Measurements from ENCODE around the gene GPD2.

Gene GPD2

DNA sequence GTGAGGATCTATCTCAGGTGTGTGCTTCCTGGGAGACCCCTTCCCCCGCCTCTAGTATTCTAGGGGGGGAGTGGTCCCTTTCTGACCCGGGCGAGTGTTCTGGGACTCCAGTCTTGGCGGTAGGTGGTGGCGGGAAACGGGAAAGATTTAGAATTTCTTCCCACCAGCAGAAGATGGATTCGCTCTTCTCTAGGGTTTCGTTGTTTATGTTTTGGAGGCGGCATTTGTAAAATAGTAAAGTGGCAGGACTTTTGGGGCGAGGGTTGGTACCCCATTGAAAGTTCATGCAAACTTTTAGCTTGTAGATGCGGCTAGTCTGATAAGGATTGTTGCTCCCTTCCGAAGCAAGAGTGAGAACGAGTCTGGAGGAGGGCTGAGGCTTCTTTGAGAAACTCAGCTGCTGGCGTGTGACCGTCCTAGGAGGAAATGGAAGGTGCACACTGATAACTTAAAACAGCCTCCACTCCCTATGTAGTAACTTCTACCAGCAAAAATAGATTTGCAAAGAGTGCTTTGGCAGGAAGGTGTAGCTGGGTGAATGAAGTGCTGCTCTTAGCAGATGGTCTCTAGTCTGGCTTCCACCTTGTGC lies 412 bp downstream of the GPD2 start:
- peak overlapping the region; percentile 76 for H2AFZ ChIP-seq (ENCODE audit: low read length, unreplicated experiment)
- H3K36me3 ChIP-seq (ENCODE audit: insufficient read depth, low read length), result 0 out of 2 replicates have a peak, but pooled peaks cover 4% of the 10 kb centered on the region
- peaks cover 24% of the 10 kb centered on the region for H3K4me1 ChIP-seq (ENCODE audit: control insufficient read depth, insufficient read depth, low read length, unreplicated experiment)
- H3K27me3 ChIP-seq (ENCODE audit: insufficient read depth, low read length), result no peaks in the 10 kb centered on the region
- peak overlapping the region; percentile 85 for H3K4me3 ChIP-seq (ENCODE audit: low read depth, low read length)
- H3K27ac ChIP-seq (ENCODE audit: low read depth, low read length), result peak overlapping the region; percentile 67
- peaks cover 46% of the 10 kb centered on the region for H3K79me2 ChIP-seq (ENCODE audit: control insufficient read depth, insufficient read depth, low read length, unreplicated experiment)

DNA sequence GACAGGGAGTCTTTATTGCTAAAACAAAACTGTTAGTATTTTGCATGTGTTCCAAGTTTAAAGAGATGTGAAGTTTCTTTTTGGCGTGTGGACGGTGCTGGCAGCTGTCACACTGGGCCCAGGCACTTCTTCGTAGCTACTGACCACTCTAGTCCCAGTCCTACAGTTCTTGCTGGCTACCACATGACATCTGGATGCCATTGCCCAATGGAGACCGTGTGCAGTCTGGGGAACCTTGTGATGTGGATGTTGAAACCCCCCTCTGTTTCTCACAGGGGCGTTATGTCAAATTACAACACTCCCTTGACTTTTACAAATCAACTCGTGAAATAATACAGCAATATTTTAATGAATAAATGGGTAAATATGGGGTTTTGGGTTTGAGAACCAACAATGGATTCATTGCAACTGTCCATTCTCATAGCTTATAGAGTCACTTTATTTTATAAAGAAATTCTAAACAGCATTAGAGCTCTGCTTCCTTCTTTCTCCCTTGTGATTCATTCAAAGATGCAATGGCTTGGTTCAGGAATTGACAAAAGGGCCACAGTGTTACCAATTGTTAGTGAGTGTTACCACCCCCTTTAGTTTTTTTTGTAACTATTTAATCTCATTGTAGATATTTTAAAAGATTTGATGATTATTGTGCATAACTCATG lies 1.2 kb downstream of the GPD2 start:
- Histone ChIP-seq H3K36me3 (ENCODE audit: insufficient read depth, low read length) (0 out of 2 replicates have a peak, but pooled peaks cover 4% of the 10 kb centered on the region), H3K4me1 (ENCODE audit: control insufficient read depth, insufficient read depth, low read length, unreplicated experiment) (peaks cover 24% of the 10 kb centered on the region), H3K4me3 (ENCODE audit: low read depth, low read length) (peak overlapping the region; percentile 85), H2AFZ (ENCODE audit: low read length, unreplicated experiment) (no peak overlapping the region), H3K27ac (ENCODE audit: low read depth, low read length) (peak overlapping the region; percentile 67), H3K79me2 (ENCODE audit: control insufficient read depth, insufficient read depth, low read length, unreplicated experiment) (peaks cover 54% of the 10 kb centered on the region), H3K27me3 (ENCODE audit: insufficient read depth, low read length) (no peaks in the 10 kb centered on the region)

GRCh38 chr2:156437931-156438410 lies 1.8 kb downstream of the GPD2 start:
- Histone ChIP-seq H3K27me3 (ENCODE audit: insufficient read depth, low read length) (no peaks in the 10 kb centered on the region), H3K4me1 (ENCODE audit: control insufficient read depth, insufficient read depth, low read length, unreplicated experiment) (peaks cover 24% of the 10 kb centered on the region), H3K79me2 (ENCODE audit: control insufficient read depth, insufficient read depth, low read length, unreplicated experiment) (peaks cover 58% of the 10 kb centered on the region), H3K36me3 (ENCODE audit: insufficient read depth, low read length) (0 out of 2 replicates have a peak, but pooled peaks cover 4% of the 10 kb centered on the region), H3K27ac (ENCODE audit: low read depth, low read length) (peak overlapping the region; percentile 67; the same call in 1 of the 2 replicates), H3K4me3 (ENCODE audit: low read depth, low read length) (peak overlapping the region; percentile 85), H2AFZ (ENCODE audit: low read length, unreplicated experiment) (no peak overlapping the region)

DNA sequence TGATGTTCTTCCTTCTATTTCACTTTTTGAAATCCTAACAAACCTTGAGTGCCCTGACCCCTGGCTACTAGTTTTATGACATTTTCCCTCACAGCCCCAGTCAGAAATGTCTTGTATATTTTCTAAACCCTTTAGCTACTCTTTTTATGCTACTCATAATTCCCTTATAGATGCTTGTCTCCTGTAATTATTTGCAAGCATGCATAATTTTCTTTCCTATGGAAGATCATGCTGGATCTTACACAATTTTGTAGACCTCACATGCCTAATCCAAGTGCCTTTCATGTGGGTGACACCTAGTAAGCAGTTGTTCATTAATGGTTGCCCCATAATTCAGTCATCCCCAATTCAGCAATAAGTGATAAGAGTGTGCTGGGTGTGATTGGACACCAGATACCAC lies 6.9 kb downstream of the GPD2 start:
- H3K4me3 ChIP-seq (ENCODE audit: low read depth, low read length), result no peak overlapping the region
- H3K79me2 ChIP-seq (ENCODE audit: control insufficient read depth, insufficient read depth, low read length, unreplicated experiment), result peaks cover 82% of the 10 kb centered on the region
- peaks cover 31% of the 10 kb centered on the region for H3K4me1 ChIP-seq (ENCODE audit: control insufficient read depth, insufficient read depth, low read length, unreplicated experiment)
- H3K36me3 ChIP-seq (ENCODE audit: insufficient read depth, low read length), result 0 out of 2 replicates have a peak, but pooled peaks cover 4% of the 10 kb centered on the region
- no peaks in the 10 kb centered on the region for H3K27me3 ChIP-seq (ENCODE audit: insufficient read depth, low read length)
- H3K27ac ChIP-seq (ENCODE audit: low read depth, low read length), result no peak overlapping the region
- no peak overlapping the region for H2AFZ ChIP-seq (ENCODE audit: low read length, unreplicated experiment)

GRCh38 chr2:156445296-156446220 lies 9.4 kb downstream of the GPD2 start:
- Histone ChIP-seq H2AFZ (ENCODE audit: low read length, unreplicated experiment) (peak overlapping the region; percentile 83), H3K79me2 (ENCODE audit: control insufficient read depth, insufficient read depth, low read length, unreplicated experiment) (peaks cover 75% of the 10 kb centered on the region), H3K27me3 (ENCODE audit: insufficient read depth, low read length) (no peaks in the 10 kb centered on the region), H3K4me1 (ENCODE audit: control insufficient read depth, insufficient read depth, low read length, unreplicated experiment) (peaks cover 21% of the 10 kb centered on the region), H3K27ac (ENCODE audit: low read depth, low read length) (peak overlapping the region; percentile 98), H3K4me3 (ENCODE audit: low read depth, low read length) (peak overlapping the region; percentile 57), H3K36me3 (ENCODE audit: insufficient read depth, low read length) (peaks cover 10% of the 10 kb centered on the region; the same call in 1 of the 2 replicates)

DNA sequence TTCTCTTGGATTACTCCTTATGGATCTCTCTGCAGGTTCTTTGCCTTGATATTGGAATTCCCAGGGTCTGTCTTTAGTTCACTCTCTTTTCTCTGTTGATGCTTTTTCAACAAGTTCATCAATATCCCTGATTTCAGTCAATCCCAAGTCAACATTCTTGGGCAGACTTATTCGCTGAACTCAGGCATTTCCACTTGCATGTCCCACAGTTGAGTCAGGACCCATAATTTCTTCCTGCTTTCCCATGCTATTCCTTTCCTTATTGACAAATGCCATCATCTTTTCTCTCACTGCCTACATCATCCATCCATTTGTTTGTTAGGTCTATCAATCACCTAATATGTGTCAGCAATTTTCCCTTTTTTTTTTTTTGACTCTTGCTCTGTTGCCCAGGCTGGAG lies 11.6 kb downstream of the GPD2 start:
- Histone ChIP-seq H3K27ac (ENCODE audit: low read depth, low read length) (no peak overlapping the region), H3K36me3 (ENCODE audit: insufficient read depth, low read length) (peaks cover 6% of the 10 kb centered on the region; the same call in 1 of the 2 replicates), H2AFZ (ENCODE audit: low read length, unreplicated experiment) (no peak overlapping the region), H3K4me1 (ENCODE audit: control insufficient read depth, insufficient read depth, low read length, unreplicated experiment) (peaks cover 21% of the 10 kb centered on the region), H3K79me2 (ENCODE audit: control insufficient read depth, insufficient read depth, low read length, unreplicated experiment) (peaks cover 58% of the 10 kb centered on the region), H3K4me3 (ENCODE audit: low read depth, low read length) (no peak overlapping the region), H3K27me3 (ENCODE audit: insufficient read depth, low read length) (no peaks in the 10 kb centered on the region)

DNA sequence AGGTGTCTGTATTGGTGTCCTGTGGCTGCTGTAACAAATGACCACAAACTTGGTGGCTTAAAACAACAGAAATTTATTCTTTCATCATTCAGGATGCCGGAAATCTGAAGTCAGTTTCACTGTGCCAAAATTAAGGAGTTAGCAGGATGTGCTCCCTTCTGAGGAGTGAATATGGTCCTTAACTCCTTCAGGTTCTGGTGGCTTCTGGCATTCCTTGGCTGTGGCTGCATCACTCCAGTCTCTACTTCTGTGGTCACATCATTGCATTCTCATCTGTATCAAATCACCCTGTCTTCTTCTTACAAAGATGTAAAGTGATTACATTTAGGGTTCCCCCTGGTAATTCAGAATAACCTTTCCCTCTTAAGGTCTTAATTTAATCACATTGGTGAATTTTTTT lies 12.6 kb downstream of the GPD2 start:
- H3K27ac ChIP-seq (ENCODE audit: low read depth, low read length), result 0 out of 2 replicates have a peak overlapping the region, but pooled peaks have one; percentile 12
- peaks cover 6% of the 10 kb centered on the region; the same call in 1 of the 2 replicates for H3K36me3 ChIP-seq (ENCODE audit: insufficient read depth, low read length)
- peaks cover 21% of the 10 kb centered on the region for H3K4me1 ChIP-seq (ENCODE audit: control insufficient read depth, insufficient read depth, low read length, unreplicated experiment)
- H3K79me2 ChIP-seq (ENCODE audit: control insufficient read depth, insufficient read depth, low read length, unreplicated experiment), result peaks cover 55% of the 10 kb centered on the region
- no peaks in the 10 kb centered on the region for H3K27me3 ChIP-seq (ENCODE audit: insufficient read depth, low read length)
- H2AFZ ChIP-seq (ENCODE audit: low read length, unreplicated experiment), result no peak overlapping the region
- no peak overlapping the region for H3K4me3 ChIP-seq (ENCODE audit: low read depth, low read length)

GRCh38 chr2:156452971-156453370 lies 16.8 kb downstream of the GPD2 start:
- H3K27me3 ChIP-seq (ENCODE audit: insufficient read depth, low read length), result no peaks in the 10 kb centered on the region
- peaks cover 61% of the 10 kb centered on the region for H3K79me2 ChIP-seq (ENCODE audit: control insufficient read depth, insufficient read depth, low read length, unreplicated experiment)
- H3K4me1 ChIP-seq (ENCODE audit: control insufficient read depth, insufficient read depth, low read length, unreplicated experiment), result peaks cover 35% of the 10 kb centered on the region
- no peak overlapping the region for H3K27ac ChIP-seq (ENCODE audit: low read depth, low read length)
- no peak overlapping the region for H2AFZ ChIP-seq (ENCODE audit: low read length, unreplicated experiment)
- H3K36me3 ChIP-seq (ENCODE audit: insufficient read depth, low read length), result peaks cover 9% of the 10 kb centered on the region; the same call in 1 of the 2 replicates
- no peak overlapping the region for H3K4me3 ChIP-seq (ENCODE audit: low read depth, low read length)

DNA sequence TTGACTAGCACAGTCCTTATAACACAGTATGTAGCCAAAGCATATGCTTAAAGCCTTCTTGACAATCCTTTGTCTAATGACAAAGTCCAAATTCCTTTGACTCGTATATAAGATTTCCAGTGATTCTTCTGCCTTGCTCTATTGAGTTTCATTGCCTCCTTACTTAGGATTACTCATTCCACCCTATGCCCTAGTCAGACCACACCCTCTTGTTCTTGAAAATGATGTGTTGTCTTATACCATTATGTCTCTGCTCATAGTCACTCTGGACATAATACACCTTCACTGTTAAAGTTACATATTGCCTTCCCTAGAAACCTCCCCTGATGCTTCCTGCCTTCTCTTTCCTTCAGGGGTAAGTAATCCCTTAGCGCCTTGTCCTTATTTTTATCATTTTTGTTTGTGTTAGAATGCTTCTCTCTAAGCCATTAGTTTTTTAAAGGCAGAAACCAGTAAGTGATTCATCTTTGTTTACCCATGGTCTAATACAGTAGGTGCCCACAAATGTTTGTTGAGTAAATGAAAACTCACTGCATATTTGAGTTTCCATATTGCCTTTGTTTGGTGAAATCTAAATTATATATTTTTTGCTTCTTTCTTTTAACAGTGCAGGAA lies 19.3 kb downstream of the GPD2 start:
- H3K79me2 ChIP-seq (ENCODE audit: control insufficient read depth, insufficient read depth, low read length, unreplicated experiment), result peaks cover 69% of the 10 kb centered on the region
- H3K27me3 ChIP-seq (ENCODE audit: insufficient read depth, low read length), result no peaks in the 10 kb centered on the region
- H3K4me3 ChIP-seq (ENCODE audit: low read depth, low read length), result peak overlapping the region; percentile 24; the same call in 1 of the 2 replicates
- H3K36me3 ChIP-seq (ENCODE audit: insufficient read depth, low read length), result peaks cover 3% of the 10 kb centered on the region; the same call in 1 of the 2 replicates
- H3K4me1 ChIP-seq (ENCODE audit: control insufficient read depth, insufficient read depth, low read length, unreplicated experiment), result peaks cover 50% of the 10 kb centered on the region
- no peak overlapping the region for H2AFZ ChIP-seq (ENCODE audit: low read length, unreplicated experiment)
- peak overlapping the region; percentile 83 for H3K27ac ChIP-seq (ENCODE audit: low read depth, low read length)

- Histone ChIP-seq H3K27ac (ENCODE audit: low read depth, low read length) (peak overlapping the region; percentile 83), H3K4me3 (ENCODE audit: low read depth, low read length) (no peak overlapping the region), H3K79me2 (ENCODE audit: control insufficient read depth, insufficient read depth, low read length, unreplicated experiment) (peaks cover 79% of the 10 kb centered on the region), H3K36me3 (ENCODE audit: insufficient read depth, low read length) (peaks cover 3% of the 10 kb centered on the region; the same call in 1 of the 2 replicates), H3K27me3 (ENCODE audit: insufficient read depth, low read length) (no peaks in the 10 kb centered on the region), H2AFZ (ENCODE audit: low read length, unreplicated experiment) (no peak overlapping the region), H3K4me1 (ENCODE audit: control insufficient read depth, insufficient read depth, low read length, unreplicated experiment) (peaks cover 51% of the 10 kb centered on the region)
Observed at GRCh38 chr2:156456616-156457015, 20.4 kb downstream of the GPD2 start.
